Sigmoid colon (tissue), 7 donors: ENCODE data around the gene WIPF2. TPM values are rescaled to one million over a fixed set of nuclear protein-coding genes. Genes with fewer than 3 reads are reported as not detected.
A peak's percentile ranks its signal among the peaks of the same experiment; 100 is the strongest.

Source experiments
- DNase-seq: peaks from one replicate; pipeline ENCODE4 v3.0.0-alpha.2; 2019
- H3K27ac ChIP-seq, 4 donors: fragments of 200-600 bp; sonication (generic); one replicate each; pipeline ENCODE4 v1.5.1; 2016 to 2019; ENCODE audit warnings: mild to moderate bottlenecking in 1 of 4
- H3K27me3 ChIP-seq, 3 donors: fragments of 200-600 bp; sonication (generic); one replicate each; pipeline ENCODE4 v1.5.1; 2019; ENCODE audit warnings: mild to moderate bottlenecking in 1 of 3
- H3K36me3 ChIP-seq, 4 donors: fragments of 200-600 bp; sonication (generic); one replicate each; pipeline ENCODE4 v1.5.1; 2016 to 2019
- H3K4me1 ChIP-seq, 4 donors: fragments of 200-600 bp; sonication (generic); one replicate each; pipeline ENCODE4 v1.5.1; 2017 to 2019
- H3K4me3 ChIP-seq, 4 donors: fragments of 200-600 bp; sonication (generic); one replicate each; pipeline ENCODE4 v1.5.1; 2017 to 2019; ENCODE audit warnings: mild to moderate bottlenecking in 2 of 4, moderate library complexity in 1 of 4
- H3K9me3 ChIP-seq, 4 donors: fragments of 200-600 bp in 3 of 4; sonication (generic) in 3 of 4; one replicate each; pipeline versions ENCODE4 v1.5.1 to v1.6.1; 2013 to 2019
- CTCF ChIP-seq, 4 experiments: fragments of 450-650 bp in 3 of 4; fragments of 200-600 bp in 1 of 4; IDR thresholded peaks; one replicate each; pipeline ENCODE4 v1.5.1; 2016 to 2019; ENCODE audit warnings: antibody characterized with exemption in 4 of 4, mild to moderate bottlenecking in 3 of 4, moderate library complexity in 2 of 4
- EP300 ChIP-seq, 4 donors: sonication (generic); formaldehyde crosslinking; IDR thresholded peaks; one replicate each; pipeline ENCODE4 v1.6.1; 2017; ENCODE audit warnings: antibody characterized with exemption in 4 of 4
- POLR2A ChIP-seq, 2 donors: fragments of 450-650 bp; IDR thresholded peaks; one replicate each; pipeline ENCODE4 v1.6.1; 2016; ENCODE audit warnings: antibody characterized with exemption in 2 of 2, mild to moderate bottlenecking in 2 of 2, moderate library complexity in 2 of 2
- POLR2AphosphoS5 ChIP-seq, 4 donors: sonication (generic); formaldehyde crosslinking; IDR thresholded peaks; one replicate each; pipeline ENCODE4 v1.6.1; 2017; ENCODE audit warnings: antibody characterized with exemption in 4 of 4
- WGBS, 2 donors: extraction: QIAGEN DNeasy Blood & Tissue Kit; methylation state at CpG; one replicate each; pipeline ENCODE4 v1.1.7; 2013; 5-methylcytosine and 5-hydroxymethylcytosine counted together
- intact Hi-C: fragments of 100-400 bp; cut with DNase I; formaldehyde crosslinking; loops from one replicate; pipeline ENCODE4 v1.15.1; 2023
- polyA plus RNA-seq, 3 donors: library from polyadenylated mRNA; stranded (reverse); fragments of 200-250 nt; gene quantifications; one replicate each; pipeline ENCODE4 v1.2.3, GENCODE V29; 2013
- total RNA-seq, 4 donors: library from RNA; depleted of rRNA; stranded (reverse); fragments of >200 nt; gene quantifications; one replicate each; pipeline ENCODE4 v1.1.0, GENCODE V29; 2016
- donor health status: healthy with polysubstance abuse.
- donor health status: Bipolar disorder and iron deficiency.
- donor health status: healthy.

WIPF2 gene
- total and polyA plus RNA-seq, 7 donors: 6.7 to 20.3 (median 10.2) TPM

GRCh38 chr17:40317880-40318829, 99.1 kb downstream of the WIPF2 start:
- 0% methylated on average over 70 of the region's 70 CpGs for whole genome bisulfite sequencing, 2 donors
- H3K27ac ChIP-seq: peak overlapping the region; percentile 93 to 98 (median 96)
- peaks cover 0 to 96% (median 92%) of the 10 kb centered on the region in 4 donors for H3K4me1 ChIP-seq
- H3K27me3 ChIP-seq: no peaks in the 10 kb centered on the region
- intact Hi-C loops: loop anchor here (2.0 kb wide), 1 partner anchor 25 kb away; no protein-coding TSS in a partner anchor
- H3K9me3 ChIP-seq: no peaks in the 10 kb centered on the region
- peak overlapping the region; percentile 78 to 98 (median 85) for H3K4me3 ChIP-seq
- no peaks in the 10 kb centered on the region for H3K36me3 ChIP-seq
- TF ChIP-seq CTCF (IDR thresholded peaks at IDR 0.05) (no peak), POLR2AphosphoS5 (IDR thresholded peaks at IDR 0.05) (peak; percentile 90 to 96 (median 94)), POLR2A (IDR thresholded peaks at IDR 0.05) (peak; percentile 60 to 72), EP300 (IDR thresholded peaks at IDR 0.05) (no peak)
- DNase-seq: peak; percentile 99

GRCh38 chr17:40318830-40319391, 99.8 kb downstream of the WIPF2 start:
- H3K4me3 ChIP-seq: peak overlapping the region; percentile 78 to 98 (median 85)
- peak overlapping the region; percentile 93 to 98 (median 96) for H3K27ac ChIP-seq
- H3K27me3 ChIP-seq: no peaks in the 10 kb centered on the region
- no peaks in the 10 kb centered on the region for H3K36me3 ChIP-seq
- intact Hi-C loops: loop anchor here (2.0 kb wide), 1 partner anchor 24 kb away; no protein-coding TSS in a partner anchor
- TF ChIP-seq POLR2AphosphoS5 (IDR thresholded peaks at IDR 0.05) (no peak), EP300 (IDR thresholded peaks at IDR 0.05) (no peak), POLR2A (IDR thresholded peaks at IDR 0.05) (no peak), CTCF (IDR thresholded peaks at IDR 0.05) (no peak)
- no peaks in the 10 kb centered on the region for H3K9me3 ChIP-seq
- WGBS, 2 donors: 6 to 7% methylated on average over 13 of the region's 13 CpGs
- DNase-seq: peak; percentile 73
- peaks cover 0 to 96% (median 93%) of the 10 kb centered on the region in 4 donors for H3K4me1 ChIP-seq

DNA sequence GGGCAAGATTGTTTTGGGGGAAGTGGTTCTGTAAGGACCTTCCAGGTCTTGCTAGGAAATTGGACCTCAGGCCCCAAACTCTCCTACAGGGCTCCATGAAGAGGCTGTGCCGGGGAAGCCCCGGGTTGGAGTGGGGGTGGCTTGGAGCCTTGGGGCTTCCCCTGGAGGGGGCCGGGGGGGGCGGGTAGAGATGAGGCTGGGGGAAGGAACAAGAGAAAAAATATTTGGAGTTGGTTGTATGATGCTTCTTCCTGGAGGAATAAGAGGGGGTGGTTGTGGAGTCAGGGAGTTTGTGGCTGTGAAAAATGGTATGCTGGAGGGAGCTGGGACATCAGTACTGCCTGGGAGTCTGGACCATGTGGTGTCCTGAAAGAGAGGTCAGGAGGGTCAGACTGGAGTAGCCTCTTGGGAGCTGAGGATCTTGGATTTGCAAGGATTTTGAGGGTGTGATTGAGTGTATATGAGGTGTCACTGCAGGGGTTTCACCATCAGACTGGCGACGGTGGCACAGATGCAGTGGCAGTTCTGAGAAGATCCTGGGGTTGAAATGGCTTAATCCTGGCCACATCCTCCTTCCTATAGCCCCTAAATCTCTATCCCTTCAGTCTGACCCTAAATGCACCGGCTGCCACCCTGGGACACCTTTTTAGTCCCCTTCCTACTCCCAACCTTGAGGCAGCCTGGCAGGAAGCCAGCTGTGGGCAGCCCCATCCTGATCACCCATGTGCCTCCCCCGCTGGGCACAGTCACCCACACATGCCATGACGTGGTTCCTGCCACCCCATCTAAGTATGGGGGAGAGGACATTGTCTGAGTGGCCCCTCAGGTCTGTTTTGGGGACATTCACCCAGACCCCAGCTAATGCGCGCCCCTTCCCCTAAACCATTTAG, 100.8 kb downstream of the WIPF2 start:
- Histone ChIP-seq H3K27ac (peak overlapping the region; percentile 93 to 98 (median 96)), H3K4me1 (peaks cover 0 to 96% (median 93%) of the 10 kb centered on the region in 4 donors), H3K36me3 (no peaks in the 10 kb centered on the region), H3K27me3 (no peaks in the 10 kb centered on the region), H3K9me3 (no peaks in the 10 kb centered on the region), H3K4me3 (peak overlapping the region in 3 of 4 donors; percentile 78 to 98 (median 87))
- WGBS, 2 donors: 51 to 70% methylated on average over 11 of the region's 11 CpGs
- intact Hi-C loops: loop anchor here (2.0 kb wide), 1 partner anchor 23 kb away; no protein-coding TSS in a partner anchor
- no peak for DNase-seq
- TF ChIP-seq POLR2AphosphoS5 (IDR thresholded peaks at IDR 0.05) (no peak), CTCF (IDR thresholded peaks at IDR 0.05) (no peak), POLR2A (IDR thresholded peaks at IDR 0.05) (no peak), EP300 (IDR thresholded peaks at IDR 0.05) (no peak)

DNA sequence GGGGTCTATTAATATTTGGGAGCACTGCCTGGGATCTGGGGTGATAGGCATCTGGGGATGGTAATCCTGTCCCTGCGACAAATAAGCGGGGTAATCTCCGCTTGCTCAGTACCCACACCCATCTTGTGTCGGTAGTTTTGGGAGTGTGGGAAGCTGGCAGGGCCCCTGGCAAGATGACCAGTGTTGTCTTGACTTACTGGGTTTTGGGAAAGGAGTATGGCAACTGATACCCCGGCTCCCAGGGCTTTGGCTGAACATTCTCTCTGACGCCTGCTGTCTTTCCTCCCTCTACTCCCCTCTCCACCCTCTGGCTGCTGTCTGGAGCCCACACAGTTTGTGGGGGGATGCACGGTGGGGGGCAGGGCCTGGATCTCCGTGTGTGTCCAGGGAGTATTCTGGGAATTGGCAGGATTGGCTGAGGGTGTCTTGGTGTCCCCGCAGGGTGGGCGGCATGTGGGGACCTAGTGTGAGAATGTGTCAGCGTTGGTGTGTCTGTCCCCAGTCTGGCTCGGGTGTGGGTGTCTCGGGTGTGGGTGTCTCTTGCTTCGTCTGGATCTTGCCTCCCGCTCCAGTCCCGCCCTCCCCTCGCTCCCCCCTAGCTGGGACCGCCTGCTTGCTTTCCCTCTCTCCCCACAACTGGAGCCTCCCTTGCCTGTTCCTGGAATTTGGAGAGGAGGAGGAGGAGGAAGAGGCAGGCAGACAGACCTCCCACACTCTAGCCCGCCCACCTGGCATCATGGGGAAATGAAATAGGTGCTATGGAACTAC, 101.8 kb downstream of the WIPF2 start:
- Histone ChIP-seq H3K36me3 (no peaks in the 10 kb centered on the region), H3K27me3 (no peaks in the 10 kb centered on the region), H3K9me3 (no peaks in the 10 kb centered on the region), H3K4me3 (peak overlapping the region in 3 of 4 donors; percentile 18 to 87 (median 32)), H3K27ac (peak overlapping the region; percentile 93 to 98 (median 96)), H3K4me1 (peaks cover 0 to 95% (median 94%) of the 10 kb centered on the region in 4 donors)
- peak; percentile 92 for DNase-seq
- 52 to 62% methylated on average over 19 of the region's 19 CpGs for WGBS, 2 donors
- intact Hi-C loops: no loop called here
- TF ChIP-seq EP300 (IDR thresholded peaks at IDR 0.05) (no peak), POLR2A (IDR thresholded peaks at IDR 0.05) (no peak), POLR2AphosphoS5 (IDR thresholded peaks at IDR 0.05) (peak in 3 of 4 donors; percentile 45 to 64 (median 52)), CTCF (IDR thresholded peaks at IDR 0.05) (no peak)
